Kidney (tissue), 14 donors: Measurements from ENCODE around the gene WDFY3. TPM values are rescaled to one million over a fixed set of nuclear protein-coding genes. Genes with fewer than 3 reads are reported as not detected.

Source experiments
- DNase-seq, 5 donors: peaks; one replicate each; pipeline ENCODE4 v3.0.0-alpha.2; 2013 to 2020
- FAIRE-seq: peaks from 2 replicates; lab custom pipeline; 2012; peaks lifted over from hg19 to GRCh38; lab: Jason Lieb, UNC
- H3K27ac ChIP-seq, 2 donors: one replicate each; pipeline ENCODE4 v1.7.0; 2013; ENCODE audit warnings: low read depth in 2 of 2, low read length in 2 of 2, inconsistent platforms in 1 of 2
- H3K27me3 ChIP-seq: one replicate; pipeline ENCODE4 v1.7.1; 2013; ENCODE audit warnings: low read length, inconsistent platforms; ENCODE audit not compliant: control insufficient read depth, insufficient read depth
- H3K36me3 ChIP-seq, 3 donors: one replicate each; pipeline versions ENCODE4 v1.7.0 to v1.7.1; 2013; ENCODE audit warnings: low read length in 3 of 3, control low read depth in 1 of 3, inconsistent platforms in 1 of 3; ENCODE audit not compliant: insufficient read depth in 3 of 3, control insufficient read depth in 2 of 3
- H3K4me1 ChIP-seq, 3 donors: one replicate each; pipeline versions ENCODE4 v1.7.0 to v1.7.1; 2013; ENCODE audit warnings: low read length in 3 of 3, inconsistent platforms in 1 of 3, low read depth in 1 of 3; ENCODE audit not compliant: control insufficient read depth in 2 of 3, insufficient read depth in 2 of 3
- H3K4me3 ChIP-seq, 3 donors: one replicate each; pipeline versions ENCODE4 v1.7.0 to v1.8.1; 2013; ENCODE audit warnings: low read length in 3 of 3, control low read depth in 1 of 3, inconsistent platforms in 1 of 3
- H3K9ac ChIP-seq, 3 donors: one replicate each; pipeline versions ENCODE4 v1.7.0 to v1.7.1; 2013; ENCODE audit warnings: low read length in 3 of 3, control low read depth in 1 of 3, inconsistent platforms in 1 of 3
- H3K9me3 ChIP-seq, 3 donors: one replicate each; pipeline versions ENCODE4 v1.7.0 to v1.7.1; 2013; ENCODE audit warnings: low read length in 3 of 3, control low read depth in 1 of 3, inconsistent platforms in 1 of 3; ENCODE audit not compliant: control insufficient read depth in 2 of 3, insufficient read depth in 1 of 3
- intact Hi-C: fragments of 100-400 bp; cut with DNase I; formaldehyde crosslinking; loops from one replicate; pipeline ENCODE4 v1.11.1; 2022
- polyA plus RNA-seq: library from polyadenylated mRNA; stranded (reverse); fragments of 350-450 nt; fragmentation: Illumina TruSeq; extraction: RNeasy Lipid Tissue Mini Kit (QIAGEN cat#74804); gene quantifications from one replicate; pipeline ENCODE4 v1.2.3, GENCODE V29; 2014; ENCODE audit warnings: low read depth, low replicate concordance; ENCODE audit not compliant: insufficient read depth
- total RNA-seq: library from RNA; stranded (reverse); fragmentation: NEBNext Ultra II Directional; extraction: Animal tissue kit (Norgen Biotek cat#: 25700); gene quantifications from one replicate; pipeline ENCODE4 v1.2.1, GENCODE V29; 2021
- TF ChIP-seq, protein P1 (sequence below): IDR thresholded peaks from 3 replicates; pipeline ENCODE4 v1.5.1; 2012; ENCODE audit warnings: mild to moderate bottlenecking, moderate library complexity, borderline replicate concordance; ENCODE audit not compliant: insufficient read depth; ENCODE audit errors: extremely low read depth
- donor health status: control.
- donor health status: control.
- donor health status: control.
- donor health status: control.
- donor health status: control.
- donor health status: DM: yes; HTN: yes; CAD: no.
- donor health status: Normal renal cell carcinoma (clear cell type).

WDFY3 gene
- total and polyA plus RNA-seq, 2 donors from 2014 or later, result 9.4 to 151 TPM

DNA sequence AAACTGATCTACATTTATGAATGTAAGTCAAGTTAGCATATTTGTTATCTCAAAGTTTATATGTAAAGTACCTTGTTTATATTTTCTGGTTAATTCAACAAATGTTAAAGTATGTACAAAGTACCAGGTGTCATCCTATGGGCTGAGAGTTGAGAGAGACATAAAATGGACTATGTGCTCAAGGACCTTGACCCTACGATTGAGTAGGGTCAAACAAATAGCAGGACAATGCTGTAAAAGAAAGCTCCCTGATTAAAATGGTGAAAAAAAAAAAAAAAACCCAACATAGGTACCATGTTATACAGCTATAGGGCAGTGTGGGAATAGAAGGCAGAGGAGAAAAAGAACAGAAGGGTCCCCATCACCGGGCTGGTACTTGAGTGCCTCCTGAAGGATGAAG lies 260.2 kb downstream of the WDFY3 start:
- Histone ChIP-seq H3K27me3 (no peaks in the 10 kb centered on the region), H3K36me3 (peaks cover 13 to 66% (median 37%) of the 10 kb centered on the region in 3 donors), H3K27ac (no peak overlapping the region), H3K9ac (no peak overlapping the region), H3K4me3 (no peak overlapping the region), H3K4me1 (no peaks in the 10 kb centered on the region), H3K9me3 (no peaks in the 10 kb centered on the region)
- FAIRE-seq (no peak), DNase-seq (no peak)
- intact Hi-C loops, result no loop called here
- TF ChIP-seq, protein P1, sequence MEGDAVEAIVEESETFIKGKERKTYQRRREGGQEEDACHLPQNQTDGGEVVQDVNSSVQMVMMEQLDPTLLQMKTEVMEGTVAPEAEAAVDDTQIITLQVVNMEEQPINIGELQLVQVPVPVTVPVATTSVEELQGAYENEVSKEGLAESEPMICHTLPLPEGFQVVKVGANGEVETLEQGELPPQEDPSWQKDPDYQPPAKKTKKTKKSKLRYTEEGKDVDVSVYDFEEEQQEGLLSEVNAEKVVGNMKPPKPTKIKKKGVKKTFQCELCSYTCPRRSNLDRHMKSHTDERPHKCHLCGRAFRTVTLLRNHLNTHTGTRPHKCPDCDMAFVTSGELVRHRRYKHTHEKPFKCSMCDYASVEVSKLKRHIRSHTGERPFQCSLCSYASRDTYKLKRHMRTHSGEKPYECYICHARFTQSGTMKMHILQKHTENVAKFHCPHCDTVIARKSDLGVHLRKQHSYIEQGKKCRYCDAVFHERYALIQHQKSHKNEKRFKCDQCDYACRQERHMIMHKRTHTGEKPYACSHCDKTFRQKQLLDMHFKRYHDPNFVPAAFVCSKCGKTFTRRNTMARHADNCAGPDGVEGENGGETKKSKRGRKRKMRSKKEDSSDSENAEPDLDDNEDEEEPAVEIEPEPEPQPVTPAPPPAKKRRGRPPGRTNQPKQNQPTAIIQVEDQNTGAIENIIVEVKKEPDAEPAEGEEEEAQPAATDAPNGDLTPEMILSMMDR, result no peak

DNA sequence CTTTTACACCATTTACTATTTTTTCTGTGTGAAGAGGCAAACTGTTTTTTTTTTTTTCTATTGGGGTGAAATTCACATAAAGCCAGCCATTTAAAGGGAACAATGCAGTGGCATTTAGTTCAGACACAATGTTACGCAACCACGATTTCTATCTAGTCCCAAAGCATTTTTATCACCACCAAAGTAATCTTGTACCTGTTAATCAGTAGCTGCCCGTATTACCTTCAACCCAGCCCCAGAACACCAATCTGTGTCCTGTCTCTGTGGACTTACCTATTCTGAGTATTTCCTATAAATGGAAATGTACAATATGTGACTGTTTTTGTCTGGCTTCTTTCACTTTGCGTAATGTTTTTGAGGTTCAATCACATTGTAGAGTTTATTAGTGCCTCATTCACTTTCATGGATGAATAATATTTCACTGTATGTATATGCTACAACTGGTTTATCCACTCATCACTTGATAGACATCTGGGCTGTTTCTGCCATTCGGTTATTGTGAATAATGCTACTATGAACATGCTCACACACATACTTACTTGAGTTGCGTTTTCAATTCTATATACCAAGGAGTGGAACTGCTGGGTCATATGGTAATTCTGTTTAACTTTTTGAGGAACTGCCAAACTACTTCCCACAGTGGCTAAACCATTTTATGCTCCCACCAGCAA lies 267.4 kb downstream of the WDFY3 start:
- intact Hi-C loops, result no loop called here
- FAIRE-seq, result no peak

DNA sequence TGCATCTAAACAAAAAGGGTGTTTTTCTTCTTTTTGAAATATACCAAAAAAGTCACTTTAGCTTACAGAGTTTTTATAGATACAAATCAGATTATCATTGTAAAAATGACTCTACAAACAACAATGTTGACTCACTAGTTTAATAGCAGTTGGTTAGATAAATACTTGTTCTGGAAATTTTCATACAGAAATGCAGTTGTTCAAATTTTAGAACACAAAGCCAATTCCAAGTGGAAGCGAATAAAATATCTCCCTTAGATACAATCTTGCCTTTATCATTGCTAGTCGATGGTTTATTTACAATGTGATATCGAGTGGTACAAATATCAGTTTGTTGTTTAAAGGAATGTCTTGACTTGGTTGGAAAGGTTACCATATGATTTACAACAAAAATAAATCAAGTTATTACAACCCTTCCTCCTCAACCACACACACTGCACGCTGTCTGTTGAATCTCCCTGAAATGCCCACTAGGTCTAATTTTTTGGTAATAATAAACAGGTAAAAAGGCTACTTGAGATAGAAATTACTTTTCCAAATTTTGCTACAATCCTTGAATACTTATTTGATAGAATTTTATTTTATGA lies 268.8 kb downstream of the WDFY3 start:
- FAIRE-seq, result no peak
- peaks cover 22 to 52% (median 34%) of the 10 kb centered on the region in 3 donors for H3K36me3 ChIP-seq

More for the DNA sequence above, 267.4 kb downstream of the WDFY3 start:
- Histone ChIP-seq H3K27ac (no peak overlapping the region), H3K4me3 (no peak overlapping the region), H3K27me3 (no peaks in the 10 kb centered on the region), H3K9ac (no peak overlapping the region), H3K36me3 (peaks cover 18 to 54% (median 36%) of the 10 kb centered on the region in 3 donors), H3K9me3 (no peaks in the 10 kb centered on the region), H3K4me1 (peaks cover 0 to 2% (median 0%) of the 10 kb centered on the region in 3 donors)
- TF ChIP-seq, protein P1, result no peak
- no peak for DNase-seq

More for the DNA sequence above, 268.8 kb downstream of the WDFY3 start:
- TF ChIP-seq, protein P1, result no peak
- Histone ChIP-seq H3K9me3 (no peaks in the 10 kb centered on the region), H3K27ac (no peak overlapping the region), H3K9ac (no peak overlapping the region), H3K27me3 (no peaks in the 10 kb centered on the region), H3K4me1 (peaks cover 0 to 2% (median 0%) of the 10 kb centered on the region in 3 donors), H3K4me3 (no peak overlapping the region)
- intact Hi-C loops, result no loop called here
- DNase-seq, result no peak
